Measurements from ENCODE around the gene MSLN.

Gene MSLN

DNA sequence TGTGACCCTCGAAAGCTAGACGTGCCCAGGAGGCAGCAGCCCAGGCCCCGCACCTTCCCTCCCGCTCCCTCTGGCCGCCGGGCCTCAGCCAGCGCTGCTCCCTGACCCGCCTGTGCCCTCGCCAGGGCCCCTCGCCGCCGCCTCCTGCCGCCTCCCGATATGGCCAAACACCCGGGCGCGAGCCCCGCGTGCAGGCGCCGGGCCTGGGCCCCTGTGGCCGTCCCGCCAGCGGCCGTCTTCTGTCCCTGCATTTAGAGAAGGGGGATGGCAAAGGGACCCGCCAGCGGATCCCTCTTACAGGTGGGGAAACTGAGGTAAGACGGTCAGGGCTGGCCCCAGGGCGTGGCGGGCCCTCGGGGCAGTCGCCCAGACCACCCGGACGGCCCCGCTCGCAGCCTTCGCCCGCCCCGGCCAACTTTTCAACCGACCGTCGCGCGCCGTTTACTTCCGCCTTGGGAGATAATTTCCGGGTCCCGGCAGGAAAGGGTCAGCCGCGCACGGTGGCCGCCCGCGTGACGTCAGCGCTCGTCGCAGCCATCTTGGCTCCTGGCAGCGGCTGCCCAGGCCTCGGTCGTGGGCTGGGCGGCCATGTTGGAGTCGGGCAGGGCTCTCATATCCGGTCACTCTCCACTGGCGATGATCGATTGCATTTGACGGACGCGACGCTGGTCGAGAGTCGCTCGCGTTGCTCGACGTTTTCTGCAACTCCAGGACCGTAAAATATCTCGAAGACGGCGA, 47.0 kb downstream of the MSLN start:
- peak; percentile 89 for DNase-seq (ENCODE audit: low spot score)

DNA sequence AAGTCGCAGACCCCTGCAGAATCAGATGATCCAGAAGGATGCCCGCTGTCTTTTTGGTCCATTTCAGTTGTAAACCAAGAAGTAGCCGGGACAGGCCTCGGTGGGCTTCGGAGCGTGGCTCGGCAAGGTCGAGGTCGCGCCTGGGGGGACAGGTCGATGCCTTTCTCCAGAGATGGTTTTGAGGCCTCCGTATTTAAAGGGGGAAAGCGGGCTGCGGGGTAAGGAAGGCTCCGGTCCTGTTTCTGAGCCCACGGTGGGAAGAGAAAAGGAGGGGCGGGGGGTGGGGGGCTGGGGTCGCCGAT, 47.5 kb downstream of the MSLN start:
- DNase-seq (ENCODE audit: low spot score) = no peak

DNA sequence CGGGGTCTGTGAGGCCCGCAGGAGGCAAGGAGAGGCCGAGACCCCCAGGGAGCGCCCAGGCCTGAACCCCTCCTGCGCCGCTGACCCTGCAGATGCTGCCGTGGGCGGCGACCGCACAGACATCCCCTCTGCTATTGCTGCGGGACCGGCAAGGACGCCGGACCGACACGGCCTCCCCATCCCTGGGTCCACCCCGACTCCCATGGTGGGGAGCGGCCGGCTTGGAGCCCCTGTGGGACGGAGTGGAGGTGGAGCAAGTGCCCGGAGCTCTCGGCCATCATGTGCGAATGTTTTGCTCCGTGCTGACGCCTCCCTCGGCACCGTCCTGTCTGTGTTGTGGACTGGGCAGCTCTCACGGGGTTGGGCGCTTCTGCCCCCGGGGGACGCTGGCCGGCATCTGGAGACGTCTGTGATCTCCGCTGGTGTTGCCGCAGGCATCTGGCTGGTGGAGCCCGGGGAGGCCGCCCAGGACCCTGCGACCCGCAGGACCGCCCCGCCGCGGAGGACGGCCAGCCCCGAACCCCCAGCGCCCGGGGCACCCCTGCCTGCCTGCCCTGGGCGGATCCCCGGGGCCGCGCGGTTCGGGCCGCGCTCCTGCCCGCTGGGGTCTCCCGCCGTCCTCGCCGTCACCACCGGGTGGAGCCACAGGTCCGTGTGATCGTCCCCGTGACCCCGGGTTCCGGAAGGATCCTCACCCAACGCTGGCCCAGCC, 52.8 kb downstream of the MSLN start:
- peak; percentile 49 for DNase-seq (ENCODE audit: low spot score)

DNA sequence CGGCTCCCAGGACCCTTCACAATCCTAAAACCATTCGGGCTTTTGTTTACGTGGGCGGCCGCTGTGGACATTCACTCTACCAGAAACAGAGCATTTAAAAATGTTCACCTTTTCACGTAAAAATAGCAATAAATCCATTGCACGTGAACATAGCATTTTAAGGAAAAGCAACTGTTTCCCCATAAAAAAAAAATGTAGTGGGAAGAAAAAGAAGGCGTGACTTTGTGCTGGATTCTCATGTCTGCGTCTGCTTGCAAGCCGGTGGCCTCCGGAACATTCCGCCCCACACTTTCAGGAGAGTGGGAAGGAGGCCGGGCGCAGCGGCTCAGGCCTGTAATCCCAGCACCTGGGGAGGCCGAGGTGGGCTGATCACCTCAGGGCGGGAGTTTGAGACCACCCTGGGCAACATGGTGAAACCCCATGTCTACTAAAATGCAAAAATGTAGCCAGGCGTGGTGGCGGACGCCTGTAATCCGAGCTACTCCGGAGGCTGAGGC, 53.4 kb downstream of the MSLN start:
- DNase-seq (ENCODE audit: low spot score) = no peak

DNA sequence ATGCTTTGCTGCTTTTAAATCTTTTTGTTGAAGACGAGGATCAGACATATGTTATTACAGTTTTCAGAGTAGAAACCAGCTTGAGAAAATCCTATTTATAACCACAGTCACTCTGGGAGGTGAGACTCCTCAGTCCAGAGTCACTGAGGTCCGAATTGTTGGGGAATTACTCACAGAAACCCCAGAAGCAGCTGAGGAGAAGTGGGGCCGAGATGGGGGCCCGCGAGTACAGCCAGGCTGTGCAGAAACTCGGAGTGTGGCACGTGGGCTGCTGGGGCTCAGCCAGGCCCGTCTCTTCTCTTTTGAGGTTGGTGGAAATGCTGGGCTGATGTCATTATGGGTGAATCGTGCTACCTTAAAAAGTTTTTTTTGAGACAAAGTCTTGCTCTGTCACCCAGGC, 54.4 kb downstream of the MSLN start:
- DNase-seq (ENCODE audit: low spot score) = no peak

DNA sequence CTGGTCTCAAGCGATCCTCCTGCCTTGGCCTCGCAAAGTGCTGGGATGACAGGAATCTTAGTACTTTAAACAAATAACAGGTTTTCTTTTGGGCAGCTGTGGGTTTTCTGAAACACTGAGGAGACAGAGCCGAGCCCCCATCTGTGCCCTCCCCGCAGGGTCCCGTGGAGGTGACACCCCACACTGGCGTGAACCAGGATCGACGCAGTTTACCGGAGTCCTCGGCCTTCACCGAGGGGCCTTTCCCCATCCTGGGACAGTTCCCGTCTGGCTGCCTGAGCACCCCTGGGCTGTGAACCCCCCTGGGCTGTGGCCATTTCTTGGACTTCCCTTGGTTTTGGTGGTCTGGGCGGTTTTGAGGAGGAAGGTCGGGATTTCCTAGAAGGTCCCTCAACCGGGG, 55.3 kb downstream of the MSLN start:
- DNase-seq (ENCODE audit: low spot score) = no peak

DNA sequence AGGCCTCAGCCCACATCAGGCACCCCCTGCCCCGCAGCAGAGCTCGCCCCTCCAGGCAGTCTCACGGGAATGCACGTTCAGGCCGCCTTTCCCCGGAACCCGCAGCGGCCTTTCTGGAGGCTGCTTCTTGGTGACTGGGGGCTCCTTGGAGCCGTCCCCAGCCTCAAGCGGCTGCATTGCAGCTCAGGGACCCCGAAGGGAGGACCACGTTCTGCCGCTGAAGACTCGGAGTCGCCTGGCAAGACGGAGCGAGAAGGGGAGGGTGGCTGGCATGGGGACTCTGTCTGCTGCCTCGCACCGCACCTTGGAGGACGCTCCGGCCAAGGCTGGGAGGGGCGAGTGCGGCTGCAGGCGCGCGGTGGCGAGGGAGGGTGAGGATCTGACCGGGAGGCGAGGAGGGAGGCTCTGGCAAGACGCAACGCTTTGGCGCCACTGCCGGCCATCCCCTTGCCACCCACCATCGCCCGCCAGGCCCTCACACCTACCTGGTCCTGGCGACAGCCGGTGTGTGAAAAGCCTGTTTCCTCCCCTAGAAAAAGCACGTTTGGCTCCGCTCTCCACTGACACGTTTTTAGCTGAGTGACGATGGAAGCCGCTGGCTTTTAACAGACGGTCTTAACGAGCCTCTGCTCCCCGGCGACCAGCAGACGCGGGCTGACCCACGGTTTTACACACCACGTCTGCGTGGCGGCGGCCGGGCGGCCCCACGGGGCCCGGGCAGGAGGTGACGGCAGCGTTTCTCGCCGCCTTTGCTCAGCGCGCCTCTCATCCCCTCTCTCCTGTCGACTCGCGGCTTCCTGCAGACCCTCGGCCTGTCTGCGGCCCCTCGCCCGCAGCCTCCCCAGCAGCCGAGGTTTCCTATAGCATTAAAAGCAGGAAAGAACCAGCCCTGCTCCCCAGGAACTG, 56.7 kb downstream of the MSLN start:
- no peak for DNase-seq (ENCODE audit: low spot score)

DNA sequence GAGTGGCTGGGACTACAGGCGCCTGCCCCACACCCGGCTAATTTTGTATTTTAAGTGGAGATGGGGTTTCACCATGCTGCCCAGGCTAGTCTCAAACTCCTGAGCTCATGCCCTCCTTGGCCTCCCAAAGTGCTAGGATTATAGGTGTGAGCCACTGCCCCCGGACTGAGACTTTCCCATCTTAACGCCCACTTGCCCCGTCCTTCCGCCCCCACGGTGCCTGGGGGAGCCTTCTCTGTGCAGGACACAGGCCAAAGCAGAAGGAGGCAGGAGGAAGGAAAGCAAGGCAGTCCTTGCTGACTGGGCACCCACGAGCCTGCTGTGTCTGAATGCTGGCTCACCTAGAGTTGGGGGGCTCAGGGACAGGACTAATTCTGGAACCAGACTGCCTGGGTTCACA, 57.6 kb downstream of the MSLN start:
- DNase-seq (ENCODE audit: low spot score) = no peak
